ENCODE results near the gene PIPOX. TPM values are rescaled to one million over a fixed set of nuclear protein-coding genes. Genes with fewer than 3 reads are reported as not detected.

The PIPOX gene
- total RNA-seq, 4 donors from 2014 or later = 1.2 to 15.3 (median 1.6) TPM; not detected in 1

GRCh38 chr17:29103341-29103740 lies 60.4 kb downstream of the PIPOX start:
- in situ Hi-C loops (cut with MboI; ENCODE audit: low pct_ligation_motif_present in 1 of 4, low pct_unique_long_range_greater_than_20kb in 1 of 4, low sequenced_read_pairs in 3 of 4) = no loop called here
- no peaks in the 10 kb centered on the region for H3K27me3 ChIP-seq
- no peaks in the 10 kb centered on the region for H3K4me1 ChIP-seq
- H3K27ac ChIP-seq = no peak overlapping the region
- no peak for TF ChIP-seq POLR2AphosphoS5 (IDR thresholded peaks at IDR 0.05)
- TF ChIP-seq EP300 (IDR thresholded peaks at IDR 0.05; ENCODE audit: low read depth) = no peak
- TF ChIP-seq POLR2A (IDR thresholded peaks at IDR 0.05) = no peak
- no peak for TF ChIP-seq CTCF (IDR thresholded peaks at IDR 0.05)
- H3K9me3 ChIP-seq = no peaks in the 10 kb centered on the region
- 87% methylated on average over 3 of the region's 4 CpGs; no CpG with 5 or more reads in 1 of the 2 donors for WGBS, 2 donors (ENCODE audit: low coverage in 1 of 2)
- intact Hi-C loops (cut with DNase I; ENCODE audit: low total_unique reads) = no loop called here
- H3K4me3 ChIP-seq = no peak overlapping the region
- H3K36me3 ChIP-seq = peaks cover 0 to 50% (median 20%) of the 10 kb centered on the region in 4 donors
- no peak for DNase-seq

Other genes starting within 250 kb of the PIPOX start
- 10 to 100 TPM; 23.2 to 41.0 (median 32.9) TPM for gene FAM222B, start 200.4 kb upstream of the PIPOX start, total RNA-seq
- 10 to 100 TPM; 28.1 to 74.4 (median 47.3) TPM for gene ERAL1, start 188.1 kb upstream of the PIPOX start, total RNA-seq
- 10 to 100 TPM; 35.8 to 95.8 (median 46.5) TPM for gene FLOT2, start 145.4 kb upstream of the PIPOX start, total RNA-seq
- gene DHRS13, start 140.1 kb upstream of the PIPOX start, total RNA-seq = 1 to 10 TPM; 2.2 to 6.5 (median 6.0) TPM
- 100 to 1,000 TPM in 1 of 4 donors, 10 to 100 TPM in 3; 43.5 to 134 (median 60.5) TPM for gene PHF12, start 91.6 kb upstream of the PIPOX start, total RNA-seq
- gene SEZ6, start 37.1 kb upstream of the PIPOX start, total RNA-seq = under 1 TPM in 1 of 4 donors, not detected in 3; 0.14 TPM
- gene MYO18A, start 137.3 kb downstream of the PIPOX start, total RNA-seq = 100 to 1,000 TPM; 112 to 191 (median 136) TPM
- not detected for gene CRYBA1, start 203.7 kb downstream of the PIPOX start, total RNA-seq